ENCODE results near the gene CFAP45.

- TF ChIP-seq CTCF (IDR thresholded peaks at IDR 0.05; ENCODE audit: poor library complexity) (no peak), EZH2 (IDR thresholded peaks at IDR 0.05; ENCODE audit: borderline replicate concordance) (no peak), EZH2phosphoT487 (IDR thresholded peaks at IDR 0.05; ENCODE audit: low read depth, severe bottlenecking, unreplicated experiment) (no peak)
These were observed 45.8 kb downstream of the CFAP45 start for GRCh38 chr1:159854116-159854692.
